ENCODE results near the gene TCF4.

DNA sequence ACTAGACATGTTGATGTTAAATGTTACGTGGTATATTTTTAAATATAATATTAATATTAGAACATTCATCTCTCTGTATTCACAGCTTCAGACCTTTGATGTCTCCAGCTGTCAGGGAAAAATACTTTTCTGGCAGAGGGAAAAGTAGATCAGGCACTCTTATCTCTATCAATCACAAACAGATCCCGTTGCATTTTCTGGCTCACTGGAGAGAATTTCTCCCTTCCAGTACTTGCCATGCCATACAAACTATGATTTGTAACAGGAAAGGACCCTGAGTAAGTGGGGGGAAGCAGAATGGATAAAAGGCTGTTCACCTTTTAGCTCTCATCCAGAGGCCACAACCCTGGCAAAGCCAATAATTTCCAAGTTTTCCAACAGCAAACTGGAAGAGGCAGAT lies 158.0 kb downstream of the TCF4 start:
- TF ChIP-seq MAX (IDR thresholded peaks at IDR 0.05; ENCODE audit: low read depth): no peak
- TF ChIP-seq EZH2phosphoT487 (IDR thresholded peaks at IDR 0.05; ENCODE audit: borderline replicate concordance, low read depth): no peak
- no peak for TF ChIP-seq CTCF (IDR thresholded peaks at IDR 0.05)
